ENCODE data around the gene RBM10.

Gene RBM10

GRCh38 chrX:47233333-47234113 is 88.5 kb downstream of the RBM10 start:
- H3K27ac ChIP-seq, result peak overlapping the region; percentile 94 to 98
- peak overlapping the region; percentile 82 for H3K4me3 ChIP-seq

GRCh38 chrX:47234583-47234982 is 89.6 kb downstream of the RBM10 start:
- Histone ChIP-seq H3K4me3 (peak overlapping the region; percentile 82), H3K27ac (peak overlapping the region in 1 of 2 donors; percentile 94)
- TF ChIP-seq, protein P1, sequence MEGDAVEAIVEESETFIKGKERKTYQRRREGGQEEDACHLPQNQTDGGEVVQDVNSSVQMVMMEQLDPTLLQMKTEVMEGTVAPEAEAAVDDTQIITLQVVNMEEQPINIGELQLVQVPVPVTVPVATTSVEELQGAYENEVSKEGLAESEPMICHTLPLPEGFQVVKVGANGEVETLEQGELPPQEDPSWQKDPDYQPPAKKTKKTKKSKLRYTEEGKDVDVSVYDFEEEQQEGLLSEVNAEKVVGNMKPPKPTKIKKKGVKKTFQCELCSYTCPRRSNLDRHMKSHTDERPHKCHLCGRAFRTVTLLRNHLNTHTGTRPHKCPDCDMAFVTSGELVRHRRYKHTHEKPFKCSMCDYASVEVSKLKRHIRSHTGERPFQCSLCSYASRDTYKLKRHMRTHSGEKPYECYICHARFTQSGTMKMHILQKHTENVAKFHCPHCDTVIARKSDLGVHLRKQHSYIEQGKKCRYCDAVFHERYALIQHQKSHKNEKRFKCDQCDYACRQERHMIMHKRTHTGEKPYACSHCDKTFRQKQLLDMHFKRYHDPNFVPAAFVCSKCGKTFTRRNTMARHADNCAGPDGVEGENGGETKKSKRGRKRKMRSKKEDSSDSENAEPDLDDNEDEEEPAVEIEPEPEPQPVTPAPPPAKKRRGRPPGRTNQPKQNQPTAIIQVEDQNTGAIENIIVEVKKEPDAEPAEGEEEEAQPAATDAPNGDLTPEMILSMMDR (IDR thresholded peaks at IDR 0.05), result no peak
- no peak for DNase-seq (ENCODE audit: low spot score)

More at GRCh38 chrX:47233333-47234113, 88.5 kb downstream of the RBM10 start:
- TF ChIP-seq, protein P1 (IDR thresholded peaks at IDR 0.05), result no peak
- DNase-seq (ENCODE audit: low spot score), result peak; percentile 96

DNA sequence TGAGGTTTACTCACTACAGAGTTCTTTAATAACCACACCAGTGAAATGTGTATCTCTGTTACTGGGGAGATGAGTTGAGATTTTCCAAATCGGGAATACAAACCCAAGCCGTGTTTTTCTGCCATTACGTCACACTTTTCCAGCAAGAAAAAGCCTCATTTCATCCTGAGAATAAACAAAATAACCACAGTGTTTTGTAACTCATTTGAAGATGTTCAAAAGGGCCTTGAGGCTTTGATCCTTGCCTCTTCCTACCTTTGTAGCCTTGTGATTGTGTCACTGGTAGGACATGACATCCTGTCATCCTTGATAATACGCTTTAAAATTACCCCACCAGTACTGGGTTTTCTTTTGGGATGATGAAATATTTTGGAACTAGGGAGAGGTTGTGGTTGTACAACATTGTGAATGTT is 90.7 kb downstream of the RBM10 start:
- peak overlapping the region; percentile 30 to 33 for H3K27ac ChIP-seq
- no peak for DNase-seq (ENCODE audit: low spot score)
- no peak overlapping the region for H3K4me3 ChIP-seq
- TF ChIP-seq, protein P1 (IDR thresholded peaks at IDR 0.05), result no peak

Measured in coronary artery (tissue), 2 donors.